GM21717 (cell line): ENCODE results near the gene DSTN.

Experiments used
- ATAC-seq: cut with Tn5 transposase; IDR thresholded peaks from one replicate; pipeline ENCODE4 v1.9.1; 2021; ENCODE audit warnings: mild to moderate bottlenecking, moderate library complexity; ENCODE audit not compliant: unreplicated experiment

DSTN gene

DNA sequence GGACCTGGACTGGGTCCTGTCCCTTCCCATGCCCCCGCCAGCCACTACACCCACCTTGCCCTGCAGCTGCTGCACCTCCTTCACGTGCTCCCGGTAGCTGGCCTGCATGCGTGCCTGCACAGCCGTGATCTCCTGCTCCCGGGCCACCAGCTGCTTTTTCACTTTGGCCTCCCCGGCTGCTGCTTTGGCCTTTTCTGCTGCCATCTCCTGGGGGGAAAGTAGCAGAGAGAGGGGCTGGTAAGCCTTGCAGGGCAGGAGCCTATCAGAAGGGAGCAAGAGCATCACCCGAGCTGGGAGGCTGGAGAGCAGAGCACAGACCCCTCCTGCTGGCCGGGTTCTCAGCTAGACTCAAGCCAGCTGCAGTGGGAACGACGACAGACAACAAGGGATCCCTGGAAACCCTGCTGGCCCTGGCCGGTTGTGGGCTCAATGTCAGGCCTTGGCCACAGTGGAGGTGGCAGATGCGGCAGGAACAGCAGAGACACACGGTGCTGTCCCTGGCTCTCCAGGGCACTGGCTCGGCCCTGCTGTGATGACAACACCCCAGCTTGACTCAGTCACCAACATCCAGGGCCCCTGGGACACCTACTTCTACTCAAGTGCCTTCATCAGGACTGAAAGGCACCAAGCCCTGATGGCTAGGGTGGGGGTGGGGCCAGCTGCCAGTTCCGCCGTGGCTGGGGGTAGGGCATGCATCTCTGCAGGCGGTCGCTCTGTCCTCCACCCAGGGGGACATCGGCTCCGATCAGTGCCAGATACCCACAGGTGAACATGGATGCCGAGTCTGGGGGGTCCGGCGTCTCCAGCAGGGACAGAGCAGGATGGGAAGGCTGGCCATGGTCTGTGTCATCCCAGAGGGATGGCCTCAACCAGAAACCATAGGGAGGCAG is 66.9 kb downstream of the DSTN start:
- no peak for ATAC-seq

GRCh38 chr20:17637413-17637780 is 67.5 kb downstream of the DSTN start:
- no peak for ATAC-seq

GRCh38 chr20:17637985-17638640 is 68.2 kb downstream of the DSTN start:
- no peak for ATAC-seq

GRCh38 chr20:17638835-17639407 is 69.0 kb downstream of the DSTN start:
- no peak for ATAC-seq

DNA sequence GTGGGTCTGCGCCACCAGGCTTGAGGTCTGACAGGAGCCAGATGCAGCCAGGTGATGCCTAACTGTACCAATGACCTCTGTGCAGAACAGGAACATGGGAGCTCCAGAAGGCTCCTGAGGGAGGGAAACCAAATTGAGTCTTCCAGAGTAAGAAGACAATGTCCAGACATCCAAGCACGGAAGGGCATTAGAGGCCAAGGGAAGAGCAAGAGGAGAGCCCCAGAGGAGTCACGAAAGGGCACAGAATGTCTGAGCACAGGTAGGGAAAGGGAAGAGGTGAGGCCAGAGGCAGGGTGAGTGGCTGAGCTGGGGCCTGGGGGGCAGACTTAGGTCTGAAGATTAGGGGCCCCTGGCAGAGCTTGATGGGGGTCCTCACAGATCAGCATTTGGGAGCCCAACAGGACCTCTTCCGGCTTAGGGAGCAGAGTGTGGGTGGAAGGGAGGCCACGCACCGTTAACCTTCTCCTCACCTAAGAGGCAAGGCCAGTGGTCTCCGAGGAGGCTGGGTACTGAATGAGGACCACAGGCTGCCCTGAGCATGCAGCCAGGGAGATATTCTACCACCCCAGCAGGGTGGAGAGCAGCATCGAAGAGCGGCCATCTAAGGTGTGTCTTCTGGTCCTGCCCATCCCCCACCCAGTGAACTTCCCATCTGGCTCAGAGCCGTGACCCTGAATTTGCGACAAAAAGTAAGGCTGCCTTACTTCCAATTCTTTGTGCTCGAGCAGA is 70.4 kb downstream of the DSTN start:
- no peak for ATAC-seq

DNA sequence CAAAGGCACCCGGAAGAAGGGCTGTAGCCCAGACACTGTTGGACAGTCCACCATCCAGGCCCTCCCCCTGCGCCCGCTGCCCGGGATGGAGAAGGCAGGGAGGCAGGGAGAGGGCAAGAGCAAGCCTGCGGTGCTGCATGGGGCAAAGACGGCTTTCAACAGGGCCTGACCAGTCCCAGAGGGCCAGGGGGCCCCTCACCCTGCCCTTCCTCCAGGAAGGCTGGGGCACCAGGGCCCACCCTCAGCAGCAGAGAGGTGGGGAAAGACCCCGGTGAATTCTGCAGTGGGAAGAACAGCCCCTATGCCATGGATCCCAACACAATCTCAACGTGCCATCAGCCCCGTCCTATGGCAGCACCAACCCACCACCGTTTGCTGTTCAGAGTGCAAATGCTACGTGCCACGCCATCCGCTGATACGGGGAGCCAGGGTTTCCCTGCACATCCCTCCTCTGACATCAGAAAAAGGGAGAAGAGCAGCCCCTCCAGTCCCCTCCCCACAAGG is 71.1 kb downstream of the DSTN start:
- ATAC-seq: no peak

DNA sequence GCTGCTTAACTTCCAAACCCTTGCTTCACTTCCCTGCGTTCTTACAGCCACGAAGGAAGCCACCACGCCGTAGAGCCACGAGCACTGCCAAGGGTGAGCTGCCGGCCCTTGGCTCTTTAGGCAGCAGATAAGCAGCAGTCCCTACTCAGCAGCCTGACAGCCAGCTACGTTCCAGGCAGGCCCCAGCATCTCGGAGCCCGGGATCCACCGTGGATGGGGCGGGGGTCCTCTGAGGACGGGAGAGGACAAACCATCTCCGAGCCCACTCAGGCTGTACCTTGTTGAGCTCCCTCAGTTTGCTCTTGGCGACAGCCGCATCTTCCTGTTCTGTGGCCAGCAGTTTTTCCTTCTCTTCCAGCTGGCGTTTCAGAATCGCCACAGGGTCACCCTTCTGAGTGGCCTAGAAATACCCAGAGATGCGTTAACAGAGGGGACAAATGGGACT is 71.7 kb downstream of the DSTN start:
- ATAC-seq: no peak

DNA sequence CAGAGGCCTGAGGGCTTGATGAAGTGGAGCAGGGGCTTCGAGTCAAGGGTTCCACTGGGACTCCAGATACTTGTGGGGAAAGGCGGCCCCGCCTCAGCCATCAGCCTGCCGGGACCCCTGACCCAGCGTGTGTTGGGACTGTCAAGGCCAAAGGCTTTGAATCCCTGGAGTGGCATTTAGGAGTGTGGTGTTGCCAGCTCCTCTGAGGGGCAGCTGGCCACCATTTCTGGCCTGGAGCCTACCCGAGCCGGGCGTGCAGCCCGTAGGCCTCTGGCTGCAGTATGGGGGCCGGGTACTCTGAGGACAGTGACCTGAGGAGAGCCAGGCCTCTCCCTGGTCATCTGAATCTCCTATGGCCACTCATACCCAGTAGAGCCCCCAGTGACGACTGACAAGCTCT is 72.1 kb downstream of the DSTN start:
- no peak for ATAC-seq

DNA sequence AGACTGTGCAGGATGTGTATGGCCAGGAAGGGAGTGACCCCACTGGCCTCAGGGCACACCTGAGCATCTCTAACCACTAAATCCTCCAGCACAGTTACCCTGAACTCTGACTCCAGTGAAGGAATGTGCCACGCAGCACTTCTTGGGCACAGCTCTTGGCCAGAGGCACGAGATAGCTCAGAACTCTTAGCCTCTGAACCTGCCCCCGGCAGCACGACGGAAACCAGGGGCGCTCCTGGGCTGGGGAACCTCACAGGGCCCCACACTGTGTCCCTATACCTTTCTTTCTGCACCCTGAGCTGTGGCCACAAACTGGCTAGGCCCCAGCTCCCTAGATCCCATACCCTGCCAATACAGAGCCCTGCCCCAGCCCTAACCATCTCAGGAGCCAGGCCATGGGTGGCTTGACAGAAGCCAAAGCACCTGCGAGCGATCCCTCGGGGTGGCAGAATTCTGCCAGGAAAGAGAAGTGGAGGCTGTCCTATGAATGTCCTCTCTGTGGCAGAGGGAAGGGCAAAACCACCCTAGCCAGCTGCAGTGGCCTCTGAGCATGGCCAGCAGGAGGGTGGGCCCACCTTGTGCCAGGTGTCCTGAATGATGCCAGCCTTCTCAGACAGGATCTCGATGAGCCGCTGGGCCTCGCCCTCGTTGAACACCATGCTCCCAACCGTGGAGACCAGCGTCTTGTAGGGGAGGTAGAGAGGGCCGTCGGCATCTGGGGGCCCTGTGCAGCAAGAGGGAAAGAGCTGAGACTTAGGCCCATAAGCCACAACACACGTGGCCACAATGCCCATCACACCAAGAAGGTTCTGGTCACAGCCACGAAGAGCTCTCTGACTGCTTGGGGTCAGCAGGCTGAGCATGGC is 72.8 kb downstream of the DSTN start:
- ATAC-seq: no peak

DNA sequence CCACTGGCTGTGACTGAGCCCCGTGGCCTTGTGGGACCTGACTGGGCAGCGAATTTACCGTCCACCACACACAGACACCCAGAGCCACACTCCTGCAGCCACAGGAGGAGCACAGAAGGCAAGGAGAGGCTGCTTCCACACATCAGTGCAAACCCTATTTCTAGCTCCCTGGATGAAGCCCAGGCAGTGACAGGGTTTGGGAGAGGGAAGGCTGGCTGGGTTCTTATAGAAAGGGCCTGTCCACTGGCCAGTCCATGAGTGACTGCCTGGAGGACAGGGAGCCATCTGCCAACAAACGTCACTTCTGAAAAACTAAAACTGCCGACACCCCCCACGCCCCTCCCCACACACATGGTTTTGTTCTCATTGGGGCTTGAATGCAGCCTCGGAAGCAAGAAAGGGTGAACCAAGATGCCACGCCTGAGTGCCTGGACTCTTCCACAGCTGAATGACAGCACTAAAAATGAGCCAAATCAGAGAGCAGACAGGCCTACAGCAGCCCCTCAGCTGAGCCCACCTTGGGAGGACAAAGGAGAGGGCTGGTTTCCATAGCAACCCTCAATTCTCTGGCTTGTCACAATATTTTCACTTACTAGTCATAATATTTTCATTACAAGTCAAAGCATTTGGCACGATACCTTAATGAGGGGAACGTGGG is 73.8 kb downstream of the DSTN start:
- no peak for ATAC-seq

DNA sequence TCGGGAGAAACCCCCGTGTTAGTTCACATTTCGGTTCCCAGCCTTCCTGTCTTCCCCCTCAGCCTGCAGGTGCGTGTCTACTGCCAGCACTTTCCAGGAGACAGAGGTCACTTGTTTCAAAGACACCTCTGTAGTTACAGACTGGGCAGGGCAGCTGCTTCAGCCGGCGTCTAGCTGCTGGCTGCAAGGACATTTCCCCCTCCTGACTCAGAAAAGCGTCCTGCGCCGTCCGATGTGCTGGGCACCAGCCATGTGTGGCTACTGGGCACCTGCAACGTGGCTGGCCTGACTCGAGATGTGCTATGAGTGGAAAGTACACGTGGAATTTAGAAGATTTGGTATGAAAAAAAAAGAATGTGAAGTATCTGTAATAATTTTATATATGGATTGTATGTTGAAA is 74.6 kb downstream of the DSTN start:
- ATAC-seq: no peak

GRCh38 chr20:17645010-17645409 is 75.1 kb downstream of the DSTN start:
- ATAC-seq: no peak

- no peak for ATAC-seq
Observed at GRCh38 chr20:17645546-17646208, 75.8 kb downstream of the DSTN start.

DNA sequence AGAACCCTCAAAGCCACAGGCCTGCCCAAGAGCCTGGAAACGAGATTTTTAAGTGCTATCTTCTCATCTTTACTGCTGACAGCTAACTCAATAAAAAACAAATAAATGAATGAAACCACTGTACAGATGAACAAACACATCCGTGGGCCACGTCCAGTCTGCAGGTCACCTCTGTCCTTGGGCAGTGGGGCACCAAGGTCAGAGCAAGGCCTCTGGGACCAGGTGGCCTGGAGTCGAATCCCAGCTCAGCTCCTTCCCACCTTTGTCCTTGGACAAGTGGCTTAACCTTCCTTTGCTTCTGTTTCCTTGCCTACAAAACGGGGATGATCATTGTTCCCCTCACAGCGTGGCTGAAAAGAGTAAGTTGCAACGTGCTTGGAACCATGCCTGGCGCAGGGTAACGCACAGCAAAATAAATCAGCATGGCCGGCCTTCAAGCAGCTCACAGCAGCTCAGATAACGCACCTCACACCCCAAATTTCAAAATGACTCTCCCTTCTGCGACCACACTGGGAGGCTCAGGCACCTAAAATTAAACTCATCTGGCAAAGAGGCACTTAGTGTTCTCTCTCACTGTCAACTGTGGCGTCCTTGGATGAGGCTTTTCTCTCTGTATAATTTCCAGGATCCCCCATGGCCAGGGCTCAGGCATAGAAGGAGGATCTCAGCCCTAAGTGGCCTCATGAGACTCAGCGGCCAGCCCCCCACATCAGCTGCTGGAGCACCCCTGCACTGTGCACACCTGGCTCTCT is 76.5 kb downstream of the DSTN start:
- ATAC-seq: no peak

- ATAC-seq: no peak
Observed at GRCh38 chr20:17646961-17647301, 77.1 kb downstream of the DSTN start.

- no peak for ATAC-seq
Observed at GRCh38 chr20:17647391-17648314, 77.8 kb downstream of the DSTN start.

DNA sequence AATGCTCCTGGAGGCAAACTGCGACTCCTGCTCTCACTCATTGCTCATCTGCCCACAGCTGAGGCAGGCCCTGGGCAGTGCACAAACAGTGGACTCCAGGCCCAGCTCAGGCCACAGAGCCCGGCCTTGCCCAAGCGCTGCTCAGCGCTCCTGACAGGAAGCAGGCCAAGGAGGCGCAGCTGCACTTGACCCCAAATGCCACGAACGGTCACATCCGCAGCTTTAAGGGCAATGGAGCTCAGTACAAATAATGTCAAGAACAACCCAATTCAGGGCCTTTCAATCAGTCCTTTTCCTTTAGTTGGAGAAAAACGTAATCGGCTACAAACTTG is 78.4 kb downstream of the DSTN start:
- no peak for ATAC-seq
